Ishikawa (cell line): ENCODE data around the gene MAP2K6.

Source experiments
- CEBPB ChIP-seq: IDR thresholded peaks from 2 replicates; pipeline ENCODE4 v1.6.1; 2012
- CREB1 ChIP-seq: IDR thresholded peaks from 2 replicates; pipeline ENCODE4 v1.6.1; 2012; ENCODE audit warnings: low read depth
- EGR1 ChIP-seq: IDR thresholded peaks from 2 replicates; pipeline ENCODE4 v1.6.1; 2012
- EP300 ChIP-seq: IDR thresholded peaks from 2 replicates; pipeline ENCODE4 v1.6.1; 2012; ENCODE audit warnings: borderline replicate concordance
- FOXM1 ChIP-seq: IDR thresholded peaks from 2 replicates; pipeline ENCODE4 v1.6.1; 2012; ENCODE audit warnings: low read depth, borderline replicate concordance
- MAX ChIP-seq: IDR thresholded peaks from 2 replicates; pipeline ENCODE4 v1.6.1; 2012
- NFIC ChIP-seq: IDR thresholded peaks from 2 replicates; pipeline ENCODE4 v1.6.1; 2012
- RAD21 ChIP-seq: IDR thresholded peaks from 2 replicates; pipeline ENCODE4 v1.6.1; 2012; ENCODE audit warnings: low read depth
- TAF1 ChIP-seq: IDR thresholded peaks from 2 replicates; pipeline ENCODE4 v1.6.1; 2012; ENCODE audit warnings: low read depth, mild to moderate bottlenecking
- TCF12 ChIP-seq: IDR thresholded peaks from 2 replicates; pipeline ENCODE4 v1.6.1; 2012; ENCODE audit warnings: low read depth
- TEAD4 ChIP-seq: IDR thresholded peaks from 2 replicates; pipeline ENCODE4 v1.6.1; 2012
- YY1 ChIP-seq: IDR thresholded peaks from 2 replicates; pipeline ENCODE4 v1.6.1; 2012; ENCODE audit warnings: low read depth
- ZBTB7A ChIP-seq: IDR thresholded peaks from 2 replicates; pipeline ENCODE4 v1.6.1; 2012; ENCODE audit warnings: low read depth
- TF ChIP-seq, protein P1 (sequence below): IDR thresholded peaks from 2 replicates; pipeline ENCODE4 v1.6.1; 2012
- TF ChIP-seq, protein P2 (sequence below): IDR thresholded peaks from 2 replicates; pipeline ENCODE4 v1.6.1; 2012; ENCODE audit warnings: low read depth, mild to moderate bottlenecking

MAP2K6 gene

GRCh38 chr17:69547947-69548346 lies 133.4 kb downstream of the MAP2K6 start:
- TF ChIP-seq MAX = no peak

DNA sequence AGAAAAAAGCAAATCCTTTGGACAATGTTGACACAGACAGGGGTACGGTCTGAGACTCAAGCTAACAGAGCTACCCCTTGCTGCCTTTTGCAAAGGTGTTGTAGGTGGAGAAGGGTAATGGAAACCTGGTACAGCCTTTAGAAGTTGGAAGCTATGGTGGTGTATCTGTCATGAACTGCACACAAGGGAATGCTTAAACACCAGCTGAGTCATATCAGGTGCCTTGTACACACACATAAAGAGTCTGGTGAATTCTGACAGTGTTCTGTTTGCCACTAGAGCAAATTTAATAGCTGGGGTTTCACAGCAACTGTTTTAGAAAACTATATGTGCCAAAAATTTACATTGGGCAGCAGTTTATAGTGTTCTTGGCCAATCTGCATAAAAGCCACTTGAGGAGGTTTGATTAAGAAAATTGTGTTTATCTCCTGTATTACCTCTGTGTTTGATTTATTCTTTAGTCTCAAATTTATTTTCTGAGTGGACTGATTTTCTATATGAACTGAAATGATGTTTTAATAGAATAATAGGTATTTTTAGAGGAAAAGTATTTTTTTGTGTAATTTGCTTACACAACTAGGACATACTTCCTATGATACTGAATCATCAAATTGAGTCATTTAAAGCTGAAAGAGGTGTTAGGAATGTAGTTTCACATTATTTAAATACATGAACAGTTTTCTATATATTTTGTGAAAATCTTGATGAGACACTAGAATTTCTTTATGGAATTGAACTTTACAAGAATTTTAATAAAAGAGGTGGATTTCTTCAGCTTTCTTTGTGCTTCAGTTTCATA lies 136.9 kb downstream of the MAP2K6 start:
- TF ChIP-seq, protein P1, sequence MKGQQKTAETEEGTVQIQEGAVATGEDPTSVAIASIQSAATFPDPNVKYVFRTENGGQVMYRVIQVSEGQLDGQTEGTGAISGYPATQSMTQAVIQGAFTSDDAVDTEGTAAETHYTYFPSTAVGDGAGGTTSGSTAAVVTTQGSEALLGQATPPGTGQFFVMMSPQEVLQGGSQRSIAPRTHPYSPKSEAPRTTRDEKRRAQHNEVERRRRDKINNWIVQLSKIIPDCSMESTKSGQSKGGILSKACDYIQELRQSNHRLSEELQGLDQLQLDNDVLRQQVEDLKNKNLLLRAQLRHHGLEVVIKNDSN = no peak
- TF ChIP-seq NFIC (no peak), ZBTB7A (no peak), TEAD4 (no peak), YY1 (no peak), RAD21 (no peak), EGR1 (no peak)
- TF ChIP-seq, protein P2, sequence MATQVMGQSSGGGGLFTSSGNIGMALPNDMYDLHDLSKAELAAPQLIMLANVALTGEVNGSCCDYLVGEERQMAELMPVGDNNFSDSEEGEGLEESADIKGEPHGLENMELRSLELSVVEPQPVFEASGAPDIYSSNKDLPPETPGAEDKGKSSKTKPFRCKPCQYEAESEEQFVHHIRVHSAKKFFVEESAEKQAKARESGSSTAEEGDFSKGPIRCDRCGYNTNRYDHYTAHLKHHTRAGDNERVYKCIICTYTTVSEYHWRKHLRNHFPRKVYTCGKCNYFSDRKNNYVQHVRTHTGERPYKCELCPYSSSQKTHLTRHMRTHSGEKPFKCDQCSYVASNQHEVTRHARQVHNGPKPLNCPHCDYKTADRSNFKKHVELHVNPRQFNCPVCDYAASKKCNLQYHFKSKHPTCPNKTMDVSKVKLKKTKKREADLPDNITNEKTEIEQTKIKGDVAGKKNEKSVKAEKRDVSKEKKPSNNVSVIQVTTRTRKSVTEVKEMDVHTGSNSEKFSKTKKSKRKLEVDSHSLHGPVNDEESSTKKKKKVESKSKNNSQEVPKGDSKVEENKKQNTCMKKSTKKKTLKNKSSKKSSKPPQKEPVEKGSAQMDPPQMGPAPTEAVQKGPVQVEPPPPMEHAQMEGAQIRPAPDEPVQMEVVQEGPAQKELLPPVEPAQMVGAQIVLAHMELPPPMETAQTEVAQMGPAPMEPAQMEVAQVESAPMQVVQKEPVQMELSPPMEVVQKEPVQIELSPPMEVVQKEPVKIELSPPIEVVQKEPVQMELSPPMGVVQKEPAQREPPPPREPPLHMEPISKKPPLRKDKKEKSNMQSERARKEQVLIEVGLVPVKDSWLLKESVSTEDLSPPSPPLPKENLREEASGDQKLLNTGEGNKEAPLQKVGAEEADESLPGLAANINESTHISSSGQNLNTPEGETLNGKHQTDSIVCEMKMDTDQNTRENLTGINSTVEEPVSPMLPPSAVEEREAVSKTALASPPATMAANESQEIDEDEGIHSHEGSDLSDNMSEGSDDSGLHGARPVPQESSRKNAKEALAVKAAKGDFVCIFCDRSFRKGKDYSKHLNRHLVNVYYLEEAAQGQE = no peak

DNA sequence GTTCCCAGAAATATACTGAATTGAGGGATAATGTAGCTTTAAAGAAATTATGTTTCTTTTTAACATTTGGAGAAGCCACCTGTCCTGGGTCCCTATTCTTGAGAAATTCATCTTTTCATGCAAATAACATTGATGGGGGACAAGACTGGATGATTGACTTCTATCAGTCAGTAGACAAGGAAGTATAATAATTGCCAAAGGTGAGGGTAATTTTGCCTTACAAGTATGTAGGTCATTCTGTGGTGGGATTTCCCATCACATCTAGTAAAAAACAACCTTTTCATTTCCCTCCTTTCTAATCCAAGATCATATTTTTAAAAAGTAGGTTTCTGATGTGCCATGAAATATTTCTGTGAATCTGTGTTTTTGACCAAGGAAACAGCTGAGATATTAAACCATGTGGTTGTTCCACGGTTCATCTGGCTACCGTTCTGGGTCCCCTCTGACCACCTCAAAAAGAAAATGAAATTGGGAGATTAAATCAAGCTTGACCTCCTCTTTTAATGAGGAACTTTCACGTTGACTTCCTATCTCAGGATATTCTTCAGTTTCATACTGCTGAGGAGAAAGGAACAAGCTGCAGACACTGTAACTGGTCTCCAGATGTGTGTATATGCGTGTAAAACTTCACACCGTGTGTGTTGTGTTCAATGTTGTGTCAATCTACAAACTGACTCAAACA lies 138.6 kb downstream of the MAP2K6 start:
- TF ChIP-seq MAX (no peak), NFIC (no peak)

DNA sequence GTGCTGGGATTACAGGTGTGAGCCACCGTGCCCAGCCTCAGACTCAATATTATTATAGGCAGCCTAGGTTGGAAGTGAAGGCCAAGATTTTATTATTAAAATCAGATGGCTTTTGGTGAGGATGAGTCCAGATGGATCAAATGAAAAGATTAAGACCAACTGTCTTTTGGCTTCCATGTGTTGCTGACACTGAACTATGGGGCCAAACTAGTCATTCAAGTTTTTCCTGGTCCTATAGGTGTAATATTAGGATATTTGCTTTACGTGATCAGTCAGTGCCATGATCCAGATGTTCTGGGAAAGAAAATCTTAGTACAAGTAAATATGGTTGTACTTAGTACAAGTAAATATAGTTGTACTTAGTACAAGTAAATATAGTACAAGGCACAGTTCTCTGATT lies 140.6 kb downstream of the MAP2K6 start:
- no peak for TF ChIP-seq RAD21
- TF ChIP-seq ZBTB7A = no peak

- TF ChIP-seq, protein P2 = no peak
- TF ChIP-seq EGR1 = no peak
Measured at GRCh38 chr17:69557339-69557738, 142.8 kb downstream of the MAP2K6 start.

- TF ChIP-seq MAX (no peak), EP300 (no peak), NFIC (no peak), CREB1 (no peak), TEAD4 (no peak), RAD21 (no peak), YY1 (no peak), CEBPB (no peak), EGR1 (no peak), TCF12 (no peak), FOXM1 (no peak), TAF1 (no peak), ZBTB7A (no peak)
- TF ChIP-seq, protein P2 = no peak
- TF ChIP-seq, protein P1 = no peak
Measured at GRCh38 chr17:69558796-69559195, 144.3 kb downstream of the MAP2K6 start.
